Spinal cord (tissue), 10 donors: ENCODE measurements around the gene PCDH7. TPM values are rescaled to one million over a fixed set of nuclear protein-coding genes. Genes with fewer than 3 reads are reported as not detected.

Experiments
- DNase-seq, 6 donors: peaks; one replicate each; pipeline versions ENCODE4 v3.0.0 to v3.0.0-alpha.2; 2013 to 2015; ENCODE audit warnings: low spot score in 6 of 6, low read depth in 4 of 6
- H3K27ac ChIP-seq: one replicate; pipeline ENCODE4 v1.5.1; 2013; ENCODE audit warnings: low read depth, low read length, control low read depth
- H3K27me3 ChIP-seq: one replicate; pipeline ENCODE4 v1.6.1; 2013; ENCODE audit warnings: low read length; ENCODE audit not compliant: control insufficient read depth, insufficient read depth
- H3K36me3 ChIP-seq: one replicate; pipeline ENCODE4 v1.6.1; 2013; ENCODE audit warnings: low read length; ENCODE audit not compliant: control insufficient read depth, insufficient read depth
- H3K4me1 ChIP-seq: one replicate; pipeline ENCODE4 v1.6.1; 2013; ENCODE audit warnings: low read length; ENCODE audit not compliant: control insufficient read depth, insufficient read depth
- H3K4me3 ChIP-seq: one replicate; pipeline ENCODE4 v1.5.1; 2013; ENCODE audit warnings: low read depth, low read length, control low read depth
- H3K9me3 ChIP-seq: one replicate; pipeline ENCODE4 v1.6.1; 2013; ENCODE audit warnings: low read length; ENCODE audit not compliant: control insufficient read depth, insufficient read depth
- WGBS: methylation state at CpG from one replicate; pipeline ENCODE4 v1.1.5; 2013; ENCODE audit warnings: missing lambda C conversion rate; ENCODE audit not compliant: insufficient coverage; 5-methylcytosine and 5-hydroxymethylcytosine counted together
- polyA plus RNA-seq, 2 donors: library from polyadenylated mRNA; unstranded; fragments of 120-200 nt; gene quantifications; one replicate each; pipeline ENCODE4 v1.2.1, GENCODE V29; 2013; ENCODE audit not compliant: insufficient read length in 2 of 2
- total RNA-seq, 2 donors: library from RNA; depleted of rRNA in 1 of 2; stranded (reverse); fragments of 120-200 nt in 1 of 2; fragments of >200 nt in 1 of 2; gene quantifications; one replicate each; pipeline versions ENCODE4 v1.2.3 to v1.2.4, GENCODE V29; 2013 to 2014
- donor health status: healthy.

Gene PCDH7
- total and polyA plus RNA-seq, 4 donors = 57.0 to 140 (median 83.1) TPM

DNA sequence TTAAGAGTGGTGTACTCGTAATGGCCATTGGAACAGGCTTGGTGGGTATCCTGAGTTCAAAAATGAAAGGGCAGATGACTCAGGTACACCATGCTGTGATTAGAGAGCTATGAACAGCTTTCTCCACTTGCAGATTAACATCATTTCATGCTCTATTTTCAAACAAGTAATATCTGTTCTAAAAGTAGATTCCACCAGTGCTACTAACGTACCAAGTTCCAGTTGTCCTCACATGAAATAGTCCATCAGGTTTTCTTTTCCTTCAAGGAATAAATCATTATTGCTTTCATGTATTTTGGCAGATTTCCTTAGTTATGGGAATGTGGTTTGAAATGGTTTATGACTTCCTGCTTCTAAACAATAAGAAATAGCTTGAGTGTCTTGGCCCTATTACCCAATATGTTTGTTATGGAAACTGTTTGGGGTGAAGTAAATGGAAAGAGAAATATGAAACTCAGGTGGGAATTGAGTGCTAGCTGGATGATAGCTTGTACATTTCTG is 49.9 kb downstream of the PCDH7 start:
- Histone ChIP-seq H3K27me3 (no peaks in the 10 kb centered on the region), H3K4me1 (peaks cover 7% of the 10 kb centered on the region), H3K27ac (no peak overlapping the region), H3K4me3 (no peak overlapping the region), H3K9me3 (no peaks in the 10 kb centered on the region), H3K36me3 (no peaks in the 10 kb centered on the region)
- DNase-seq = no peak
- WGBS = no CpG with 5 or more reads among the region's 2 CpGs

DNA sequence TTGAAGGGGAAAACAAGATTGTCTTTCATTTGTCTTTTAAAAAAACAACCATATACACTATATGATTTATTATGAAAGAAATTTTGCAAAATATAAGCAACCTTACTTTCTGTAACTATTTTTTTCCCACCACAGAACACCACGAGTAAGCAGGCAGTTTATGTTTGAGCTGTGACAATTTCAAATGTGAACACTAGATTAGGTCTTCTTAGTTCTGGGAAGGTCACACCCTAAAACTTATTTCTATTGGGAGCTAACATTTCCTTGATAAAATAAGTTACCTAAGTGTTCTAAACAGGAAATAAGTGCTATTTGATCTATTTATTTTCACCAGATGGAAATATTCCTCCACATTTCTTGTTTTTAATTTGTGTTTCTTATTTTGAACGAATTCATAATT is 50.6 kb downstream of the PCDH7 start:
- no peak overlapping the region for H3K27ac ChIP-seq
- WGBS = no CpG with 5 or more reads among the region's 2 CpGs
- no peaks in the 10 kb centered on the region for H3K36me3 ChIP-seq
- H3K4me3 ChIP-seq = no peak overlapping the region
- H3K4me1 ChIP-seq = peaks cover 7% of the 10 kb centered on the region
- no peaks in the 10 kb centered on the region for H3K9me3 ChIP-seq
- no peaks in the 10 kb centered on the region for H3K27me3 ChIP-seq
- DNase-seq = no peak

DNA sequence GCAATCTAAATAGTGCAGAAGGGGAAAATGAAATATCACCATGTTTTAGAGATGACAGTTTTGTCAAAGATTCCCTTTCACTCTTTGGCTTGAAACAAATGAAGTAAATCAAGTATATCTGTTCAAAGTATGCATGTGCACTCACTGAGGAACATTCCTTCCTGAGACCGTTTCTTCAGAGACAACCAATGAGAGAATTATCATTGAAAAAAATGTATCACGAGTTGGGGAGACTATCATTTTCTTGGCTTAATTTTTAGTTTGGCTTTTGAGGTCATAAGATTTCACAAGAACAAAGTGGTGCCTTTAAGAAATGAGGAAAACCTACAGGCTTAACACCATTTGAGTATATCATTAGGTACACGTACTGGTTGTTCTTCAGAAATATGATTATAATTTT is 56.3 kb downstream of the PCDH7 start:
- no peak overlapping the region for H3K27ac ChIP-seq
- no CpG with 5 or more reads among the region's 3 CpGs for WGBS
- peaks cover 4% of the 10 kb centered on the region for H3K4me1 ChIP-seq
- no peaks in the 10 kb centered on the region for H3K9me3 ChIP-seq
- DNase-seq = no peak
- H3K36me3 ChIP-seq = no peaks in the 10 kb centered on the region
- no peaks in the 10 kb centered on the region for H3K27me3 ChIP-seq
- H3K4me3 ChIP-seq = no peak overlapping the region

DNA sequence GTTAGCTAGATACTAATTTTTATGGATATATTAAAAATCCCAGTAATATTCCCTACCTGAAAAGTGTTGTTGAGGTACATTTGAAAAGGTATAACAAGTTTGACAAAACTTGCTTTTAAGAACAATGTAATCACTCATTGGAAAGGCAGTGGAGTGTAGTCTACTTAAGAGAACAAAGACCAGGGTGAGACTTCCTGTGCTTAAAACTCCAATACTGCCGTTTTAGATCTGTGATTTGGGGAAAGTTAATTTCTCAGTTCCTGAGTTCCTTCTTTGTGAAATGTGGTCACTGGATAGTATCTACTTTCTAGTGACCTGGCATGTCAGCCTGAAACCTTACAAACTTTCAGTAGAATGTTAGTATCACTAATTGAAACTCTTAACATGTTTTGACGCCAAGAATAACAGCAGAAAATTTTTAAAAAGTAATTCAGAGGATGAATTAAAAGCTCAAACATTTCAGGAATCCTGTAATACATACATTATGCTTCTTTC is 56.8 kb downstream of the PCDH7 start:
- Histone ChIP-seq H3K27ac (no peak overlapping the region), H3K4me1 (peaks cover under 1% of the 10 kb centered on the region), H3K9me3 (no peaks in the 10 kb centered on the region), H3K36me3 (no peaks in the 10 kb centered on the region), H3K27me3 (no peaks in the 10 kb centered on the region), H3K4me3 (no peak overlapping the region)
- no peak for DNase-seq
- WGBS = 43% methylated on average over 1 of the region's 2 CpGs
